CD14-positive monocyte (primary cell): ENCODE results near the gene MYH10. TPM values are rescaled to one million over a fixed set of nuclear protein-coding genes. Genes with fewer than 3 reads are reported as not detected.

Source experiments
- DNase-seq, 3 donors: peaks; one replicate each; pipeline ENCODE4 v3.0.0-alpha.2; 2011 to 2022
- H2AFZ ChIP-seq: 2 replicates; pipeline ENCODE4 v1.6.0; 2012; ENCODE audit warnings: mild to moderate bottlenecking, low read depth, low read length, inconsistent platforms; ENCODE audit not compliant: insufficient read depth, poor library complexity, severe bottlenecking
- H3K27ac ChIP-seq, 2 donors: 1 replicate in 1 of 2; 2 replicates in 1 of 2; pipeline ENCODE4 v1.5.1; 2012 to 2013; ENCODE audit warnings: low read length in 2 of 2, control low read depth in 1 of 2, inconsistent platforms in 1 of 2, low read depth in 1 of 2, mild to moderate bottlenecking in 1 of 2
- H3K27me3 ChIP-seq, 2 donors: one replicate each; pipeline versions ENCODE4 v1.6.0 to v1.6.1; 2011 to 2013; ENCODE audit warnings: low read length in 2 of 2; ENCODE audit not compliant: control insufficient read depth in 2 of 2, insufficient read depth in 2 of 2
- H3K36me3 ChIP-seq, 2 donors: replicated peaks in 1 of 2; 1 replicate in 1 of 2; 2 replicates in 1 of 2; pipeline versions ENCODE4 v1.5.1 to v1.6.1; 2012 to 2013; ENCODE audit warnings: low read length in 2 of 2, control low read depth in 1 of 2, inconsistent platforms in 1 of 2, mild to moderate bottlenecking in 1 of 2; ENCODE audit not compliant: insufficient read depth in 2 of 2, control insufficient read depth in 1 of 2
- H3K4me1 ChIP-seq, 2 donors: 1 replicate in 1 of 2; 2 replicates in 1 of 2; pipeline versions ENCODE4 v1.5.1 to v1.6.1; 2012 to 2013; ENCODE audit warnings: low read length in 2 of 2, control low read depth in 1 of 2, inconsistent platforms in 1 of 2, mild to moderate bottlenecking in 1 of 2, moderate library complexity in 1 of 2; ENCODE audit not compliant: insufficient read depth in 2 of 2, control insufficient read depth in 1 of 2
- H3K4me2 ChIP-seq: replicated peaks from 2 replicates; pipeline ENCODE3; 2012; ENCODE audit warnings: low read length, moderate library complexity, mild to moderate bottlenecking; ENCODE audit not compliant: poor library complexity, severe bottlenecking; ENCODE audit errors: extremely low read depth
- H3K4me3 ChIP-seq, 3 experiments: fragments of 200-600 bp in 1 of 3; sonication (generic) in 1 of 3; replicated peaks in 1 of 3; 1 replicate in 2 of 3; 2 replicates in 1 of 3; pipeline ENCODE4 v1.5.1; 2011 to 2013; ENCODE audit warnings: low read length in 3 of 3, mild to moderate bottlenecking in 3 of 3, control low read depth in 2 of 3, low read depth in 2 of 3, inconsistent platforms in 1 of 3, moderate library complexity in 1 of 3
- H3K79me2 ChIP-seq: 2 replicates; pipeline ENCODE4 v1.6.0; 2012; ENCODE audit warnings: mild to moderate bottlenecking, control low read depth, inconsistent platforms, low read length, moderate library complexity; ENCODE audit not compliant: insufficient read depth
- H3K9ac ChIP-seq: 2 replicates; pipeline ENCODE4 v1.6.0; 2017; ENCODE audit warnings: low read length, mild to moderate bottlenecking; ENCODE audit not compliant: insufficient read depth, poor library complexity, severe bottlenecking
- H3K9me3 ChIP-seq, 2 donors: replicated peaks in 1 of 2; 1 replicate in 1 of 2; 2 replicates in 1 of 2; pipeline versions ENCODE4 v1.5.1 to v1.6.1; 2012 to 2013; ENCODE audit warnings: low read length in 2 of 2, control low read depth in 1 of 2; ENCODE audit not compliant: control insufficient read depth in 1 of 2, insufficient read depth in 1 of 2
- H4K20me1 ChIP-seq: 2 replicates; pipeline ENCODE4 v1.6.0; 2012; ENCODE audit warnings: mild to moderate bottlenecking, low read length, control low read depth, moderate library complexity; ENCODE audit not compliant: insufficient read depth
- H3K27ac Mint-ChIP-seq, 7 donors: one replicate each; pipeline ENCODE4 v1.8.0; 2020; ENCODE audit warnings: mild to moderate bottlenecking in 7 of 7, mixed read lengths in 7 of 7, moderate library complexity in 6 of 7, inconsistent platforms in 2 of 7
- H3K27me3 Mint-ChIP-seq, 3 donors: one replicate each; pipeline ENCODE4 v1.8.0; 2021 to 2022; ENCODE audit warnings: low read depth in 3 of 3, mild to moderate bottlenecking in 3 of 3, mixed read lengths in 3 of 3, moderate library complexity in 3 of 3, inconsistent platforms in 1 of 3
- H3K36me3 Mint-ChIP-seq, 2 donors: one replicate each; pipeline ENCODE4 v1.8.0; 2020; ENCODE audit warnings: mixed read lengths in 2 of 2, inconsistent platforms in 1 of 2, mild to moderate bottlenecking in 1 of 2
- H3K4me1 Mint-ChIP-seq: one replicate; pipeline ENCODE4 v1.8.0; 2020; ENCODE audit warnings: mild to moderate bottlenecking, mixed read lengths
- H3K4me3 Mint-ChIP-seq, 2 donors: one replicate each; pipeline ENCODE4 v1.8.0; 2020; ENCODE audit warnings: mild to moderate bottlenecking in 2 of 2, mixed read lengths in 2 of 2, moderate library complexity in 1 of 2
- H3K9me3 Mint-ChIP-seq, 7 donors: one replicate each; pipeline ENCODE4 v1.8.0; 2020 to 2022; ENCODE audit warnings: mixed read lengths in 7 of 7, mild to moderate bottlenecking in 6 of 7, moderate library complexity in 6 of 7, inconsistent platforms in 2 of 7
- CTCF ChIP-seq: fragments of 200-600 bp; IDR thresholded peaks from one replicate; pipeline ENCODE4 v1.8.0; 2022; ENCODE audit warnings: antibody characterized with exemption, mild to moderate bottlenecking
- WGBS: methylation state at CpG from one replicate; pipeline ENCODE4 v1.1.5; 2013; ENCODE audit warnings: missing lambda C conversion rate; ENCODE audit not compliant: insufficient coverage; 5-methylcytosine and 5-hydroxymethylcytosine counted together
- intact Hi-C, 2 donors: fragments of 100-400 bp; cut with micrococcal nuclease; formaldehyde crosslinking; loops; one replicate each; pipeline versions ENCODE4 v1.15.0 to v1.15.1; 2023
- polyA plus RNA-seq, 3 donors: library from polyadenylated mRNA; depleted of rRNA in 1 of 3; unstranded in 2 of 3; stranded (reverse) in 1 of 3; fragments of 300-500 nt in 2 of 3; fragments of >200 nt in 1 of 3; fragmentation: Illumina TruSeq in 2 of 3; gene quantifications; 1 replicate in 2 of 3; 2 replicates in 1 of 3; pipeline ENCODE4 v1.2.3, GENCODE V29; 2012 to 2021

MYH10 gene
- polyA plus RNA-seq, 3 donors, result 0.42 to 0.65 TPM; not detected in 1

GRCh38 chr17:8599351-8600011, 31.0 kb downstream of the MYH10 start:
- Mint-ChIP-seq H3K4me1 (no peaks in the 10 kb centered on the region), H3K36me3 (no peaks in the 10 kb centered on the region), H3K27ac (no peak overlapping the region), H3K27me3 (peaks cover 3 to 10% (median 7%) of the 10 kb centered on the region in 3 donors), H3K4me3 (no peak overlapping the region), H3K9me3 (peaks cover 0 to 5% (median 0%) of the 10 kb centered on the region in 7 donors)
- H3K4me3 ChIP-seq, result no peak overlapping the region
- H3K27me3 ChIP-seq, result peaks cover 0 to 6% of the 10 kb centered on the region in 2 donors
- no CpG with 5 or more reads among the region's 1 CpG for WGBS
- no peak overlapping the region for H3K9ac ChIP-seq
- no peaks in the 10 kb centered on the region for H3K79me2 ChIP-seq
- H3K9me3 ChIP-seq, result no peaks in the 10 kb centered on the region
- no peak for DNase-seq
- no peak for TF ChIP-seq CTCF
- intact Hi-C loops, result loop anchor here in 1 of 2 donors (10.0 kb wide), 1 partner anchor 1525 kb away; no protein-coding TSS in a partner anchor
- no peak overlapping the region for H3K27ac ChIP-seq
- H2AFZ ChIP-seq, result no peak overlapping the region
- no peak overlapping the region for H3K4me2 ChIP-seq
- H3K36me3 ChIP-seq, result no peaks in the 10 kb centered on the region
- H4K20me1 ChIP-seq, result no peaks in the 10 kb centered on the region
- H3K4me1 ChIP-seq, result no peaks in the 10 kb centered on the region

GRCh38 chr17:8598913-8599312, 31.6 kb downstream of the MYH10 start:
- no peaks in the 10 kb centered on the region for H3K4me1 ChIP-seq
- no peaks in the 10 kb centered on the region for H3K36me3 ChIP-seq
- intact Hi-C loops, result no loop called here
- no peak overlapping the region for H3K4me2 ChIP-seq
- H2AFZ ChIP-seq, result no peak overlapping the region
- no peaks in the 10 kb centered on the region for H4K20me1 ChIP-seq
- Mint-ChIP-seq H3K27me3 (peaks cover 3 to 10% (median 5%) of the 10 kb centered on the region in 3 donors), H3K27ac (no peak overlapping the region), H3K4me3 (no peak overlapping the region), H3K9me3 (peaks cover 0 to 5% (median 0%) of the 10 kb centered on the region in 7 donors), H3K4me1 (no peaks in the 10 kb centered on the region), H3K36me3 (no peaks in the 10 kb centered on the region)
- no peaks in the 10 kb centered on the region for H3K9me3 ChIP-seq
- TF ChIP-seq CTCF, result no peak
- H3K79me2 ChIP-seq, result no peaks in the 10 kb centered on the region
- H3K27ac ChIP-seq, result no peak overlapping the region
- DNase-seq, result no peak
- WGBS, result no CpG with 5 or more reads among the region's 1 CpG
- H3K4me3 ChIP-seq, result no peak overlapping the region
- H3K9ac ChIP-seq, result no peak overlapping the region
- H3K27me3 ChIP-seq, result peaks cover 0 to 6% of the 10 kb centered on the region in 2 donors
